Astrocyte (in vitro differentiated cells and primary cell): ENCODE measurements around the gene PPA1. TPM values are rescaled to one million over a fixed set of nuclear protein-coding genes. Genes with fewer than 3 reads are reported as not detected.
"Not testable (repeated sequence)": the region's sequence is repeated elsewhere in the genome, so short reads cannot be mapped to it uniquely, and the experiment has no call there.

Experiments
- DNase-seq: peaks from one replicate; pipeline ENCODE4 v3.0.0-alpha.2; 2010; ENCODE audit warnings: low read depth
- FAIRE-seq: peaks from 2 replicates; lab custom pipeline; 2011; peaks lifted over from hg19 to GRCh38; lab: Jason Lieb, UNC
- H2AFZ ChIP-seq: 2 replicates; pipeline ENCODE4 v1.6.0; 2012; ENCODE audit warnings: low read depth, low read length, inconsistent platforms
- H3K27ac ChIP-seq: 2 replicates; pipeline ENCODE4 v1.5.1; 2011; ENCODE audit warnings: low read depth, low read length, inconsistent platforms
- H3K27me3 ChIP-seq: 2 replicates; pipeline ENCODE4 v1.6.0; 2011; ENCODE audit warnings: low read length, inconsistent platforms; ENCODE audit not compliant: insufficient read depth
- H3K36me3 ChIP-seq: 2 replicates; pipeline ENCODE4 v1.5.1; 2011; ENCODE audit warnings: low read length, inconsistent platforms; ENCODE audit not compliant: insufficient read depth
- H3K4me1 ChIP-seq: 2 replicates; pipeline ENCODE4 v1.5.1; 2011; ENCODE audit warnings: low read length, inconsistent platforms; ENCODE audit not compliant: insufficient read depth
- H3K4me2 ChIP-seq: 2 replicates; pipeline ENCODE4 v1.6.0; 2012; ENCODE audit warnings: low read length, inconsistent platforms
- H3K4me3 ChIP-seq: 2 replicates; pipeline ENCODE4 v1.5.1; 2011; ENCODE audit warnings: low read depth, mild to moderate bottlenecking, low read length, inconsistent platforms; ENCODE audit not compliant: insufficient read depth
- H3K79me2 ChIP-seq: 2 replicates; pipeline ENCODE4 v1.6.0; 2012; ENCODE audit warnings: mild to moderate bottlenecking, low read length, inconsistent platforms; ENCODE audit not compliant: insufficient read depth
- H3K9ac ChIP-seq: 2 replicates; pipeline ENCODE4 v1.6.0; 2012; ENCODE audit warnings: mild to moderate bottlenecking, low read length, inconsistent platforms
- H3K9me3 ChIP-seq: 2 replicates; pipeline ENCODE4 v1.5.1; 2012; ENCODE audit warnings: low read depth, mild to moderate bottlenecking, low read length, inconsistent platforms; ENCODE audit not compliant: insufficient read depth
- H4K20me1 ChIP-seq: 2 replicates; pipeline ENCODE4 v1.6.0; 2012; ENCODE audit warnings: low read length, inconsistent platforms; ENCODE audit not compliant: insufficient read depth
- H3K27ac Mint-ChIP-seq: one replicate; pipeline ENCODE4 v1.8.0; 2021; ENCODE audit warnings: mild to moderate bottlenecking, mixed read lengths; ENCODE audit not compliant: unreplicated experiment
- H3K27me3 Mint-ChIP-seq: one replicate; pipeline ENCODE4 v1.8.0; 2021; ENCODE audit warnings: low read depth, mixed read lengths; ENCODE audit not compliant: unreplicated experiment
- H3K36me3 Mint-ChIP-seq: one replicate; pipeline ENCODE4 v1.8.0; 2021; ENCODE audit warnings: low read depth, mixed read lengths; ENCODE audit not compliant: unreplicated experiment
- H3K4me1 Mint-ChIP-seq: one replicate; pipeline ENCODE4 v1.8.0; 2021; ENCODE audit warnings: low read depth, mixed read lengths; ENCODE audit not compliant: unreplicated experiment
- H3K4me3 Mint-ChIP-seq: one replicate; pipeline ENCODE4 v1.8.0; 2021; ENCODE audit warnings: mild to moderate bottlenecking, moderate library complexity, mixed read lengths; ENCODE audit not compliant: unreplicated experiment
- H3K9me3 Mint-ChIP-seq: one replicate; pipeline ENCODE4 v1.8.0; 2021; ENCODE audit warnings: mild to moderate bottlenecking, mixed read lengths; ENCODE audit not compliant: unreplicated experiment
- CTCF ChIP-seq: IDR thresholded peaks from 2 replicates; pipeline ENCODE4 v1.5.1; 2011; ENCODE audit warnings: low read depth, mild to moderate bottlenecking, inconsistent platforms, low read length, moderate library complexity; ENCODE audit not compliant: insufficient read depth
- EZH2 ChIP-seq: IDR thresholded peaks from 2 replicates; pipeline ENCODE4 v1.6.1; 2012; ENCODE audit warnings: mild to moderate bottlenecking, low read length, inconsistent platforms; ENCODE audit not compliant: insufficient read depth
- total RNA-seq: library from RNA; stranded (reverse); gene quantifications from 2 replicates; pipeline ENCODE4 v1.2.1, GENCODE V29; 2021

PPA1 gene
- total RNA-seq, 1 donor from 2014 or later: 108 TPM

- Histone ChIP-seq H3K27me3 (peaks cover 5% of the 10 kb centered on the region), H2AFZ (no peak overlapping the region), H3K4me3 (no peak overlapping the region), H3K9ac (no peak overlapping the region), H3K9me3 (peaks cover 4% of the 10 kb centered on the region), H3K79me2 (no peaks in the 10 kb centered on the region), H4K20me1 (no peaks in the 10 kb centered on the region), H3K36me3 (no peaks in the 10 kb centered on the region), H3K27ac (no peak overlapping the region), H3K4me2 (no peak overlapping the region), H3K4me1 (no peaks in the 10 kb centered on the region)
- Mint-ChIP-seq H3K4me3 (no peak overlapping the region), H3K4me1 (no peaks in the 10 kb centered on the region), H3K9me3 (peaks cover 6% of the 10 kb centered on the region), H3K36me3 (no peaks in the 10 kb centered on the region), H3K27ac (no peak overlapping the region), H3K27me3 (peaks cover 15% of the 10 kb centered on the region)
- DNase-seq (no peak), FAIRE-seq (no peak)
- TF ChIP-seq CTCF (no peak), EZH2 (no peak)
Measured at GRCh38 chr10:70183304-70183703, 49.9 kb downstream of the PPA1 start.

DNA sequence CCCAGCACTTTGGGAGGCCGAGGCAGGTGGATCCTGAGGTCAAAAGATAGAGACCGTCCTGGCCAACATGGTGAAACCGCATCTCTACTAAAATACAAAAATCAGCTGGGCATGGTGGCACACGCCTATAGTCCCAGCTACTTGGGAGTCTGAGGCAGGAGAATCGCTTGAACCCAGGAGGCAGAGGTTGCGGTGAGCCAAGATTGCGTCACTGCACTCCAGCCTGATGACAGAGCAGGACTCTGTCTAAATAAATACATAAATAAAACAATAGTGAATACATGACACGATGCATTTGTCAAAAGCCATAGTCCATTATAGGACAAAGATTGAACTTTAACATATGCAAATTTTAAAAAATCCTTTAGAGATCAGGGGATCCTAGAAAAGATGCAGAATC is 54.0 kb downstream of the PPA1 start:
- peaks cover 13% of the 10 kb centered on the region for H3K27me3 Mint-ChIP-seq
- H4K20me1 ChIP-seq, DNase-seq, H3K4me1 ChIP-seq, H3K36me3 ChIP-seq, H3K79me2 ChIP-seq, H3K36me3 Mint-ChIP-seq, H3K9me3 ChIP-seq, H3K27ac ChIP-seq, H3K4me3 ChIP-seq, H3K9me3 Mint-ChIP-seq, H3K4me2 ChIP-seq, FAIRE-seq, H3K9ac ChIP-seq, H3K4me3 Mint-ChIP-seq, H2AFZ ChIP-seq, H3K27ac Mint-ChIP-seq, H3K4me1 Mint-ChIP-seq, H3K27me3 ChIP-seq: not testable (repeated sequence)

DNA sequence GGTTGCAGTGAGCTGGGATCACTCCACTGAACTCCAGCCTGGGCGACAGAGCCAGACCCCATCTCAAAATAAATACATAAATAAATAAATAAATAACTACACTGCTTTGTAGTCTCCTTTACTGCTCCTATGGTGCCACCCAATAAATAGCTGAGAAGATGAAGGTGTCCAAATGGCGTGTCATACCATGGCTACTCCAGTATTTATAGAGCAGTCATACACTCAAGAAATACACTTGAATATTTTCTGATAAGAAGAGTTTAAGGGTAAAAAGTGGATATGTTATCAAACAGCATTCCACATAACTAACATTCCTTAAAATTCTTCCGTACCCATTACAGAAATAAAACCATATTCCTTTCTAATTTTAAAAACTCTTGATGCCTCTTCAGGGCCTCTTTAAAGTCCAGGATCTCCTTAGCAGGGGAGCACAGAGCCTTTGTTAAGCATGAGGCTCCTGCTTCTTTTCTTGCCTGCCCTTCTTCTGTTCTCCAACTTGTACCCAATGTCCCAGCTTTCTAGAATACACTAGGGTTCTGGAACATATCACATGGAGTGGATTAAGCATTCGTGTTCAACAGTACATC is 55.0 kb downstream of the PPA1 start:
- no peak for TF ChIP-seq EZH2
- no peaks in the 10 kb centered on the region for H3K4me1 ChIP-seq
- no peaks in the 10 kb centered on the region for H3K36me3 Mint-ChIP-seq
- H2AFZ ChIP-seq: no peak overlapping the region
- no peak overlapping the region for H3K9ac ChIP-seq
- no peaks in the 10 kb centered on the region for H3K27me3 ChIP-seq
- no peaks in the 10 kb centered on the region for H3K36me3 ChIP-seq
- H4K20me1 ChIP-seq: no peaks in the 10 kb centered on the region
- H3K27ac Mint-ChIP-seq: no peak overlapping the region
- H3K4me3 Mint-ChIP-seq: no peak overlapping the region
- FAIRE-seq: no peak
- H3K4me3 ChIP-seq: no peak overlapping the region
- peaks cover 6% of the 10 kb centered on the region for H3K9me3 Mint-ChIP-seq
- H3K27me3 Mint-ChIP-seq: peaks cover 12% of the 10 kb centered on the region
- H3K4me1 Mint-ChIP-seq: no peaks in the 10 kb centered on the region
- no peak overlapping the region for H3K4me2 ChIP-seq
- peaks cover 4% of the 10 kb centered on the region for H3K9me3 ChIP-seq
- no peaks in the 10 kb centered on the region for H3K79me2 ChIP-seq
- no peak for DNase-seq
- H3K27ac ChIP-seq: no peak overlapping the region
